ENCODE measurements around the gene RAB11A.

- TF ChIP-seq TAF1 (IDR thresholded peaks at IDR 0.05; ENCODE audit: control insufficient read depth, extremely low read depth, insufficient read depth, low read length, severe bottlenecking): no peak
- no peak for TF ChIP-seq ATF3 (IDR thresholded peaks at IDR 0.05)
- no peak for TF ChIP-seq ATF3 (CRISPR knock-in tag; conservative IDR thresholded peaks at IDR 0.05)
- TF ChIP-seq CTCF (IDR thresholded peaks at IDR 0.05 in 2 of 3, conservative IDR thresholded peaks at IDR 0.05 in 1 of 3; ENCODE audit: insufficient read depth in 2 of 3, low read depth in 1 of 3, low read length in 3 of 3): no peak
- no peak for TF ChIP-seq MYC (IDR thresholded peaks at IDR 0.05; ENCODE audit: low read depth, low read length)
- no peak for TF ChIP-seq MYC (CRISPR knock-in tag; IDR thresholded peaks at IDR 0.05; ENCODE audit: borderline replicate concordance, low read depth)
- TF ChIP-seq REST (IDR thresholded peaks at IDR 0.05; ENCODE audit: borderline replicate concordance): no peak
- no peak for TF ChIP-seq REST (CRISPR knock-in tag; IDR thresholded peaks at IDR 0.05; ENCODE audit: low read depth)
- no peak for TF ChIP-seq TCF3 (CRISPR knock-in tag; IDR thresholded peaks at IDR 0.05)
- no peak for TF ChIP-seq ETV6 (IDR thresholded peaks at IDR 0.05; ENCODE audit: borderline replicate concordance in 1 of 2, low read depth in 2 of 2, low read length in 1 of 2)
- TF ChIP-seq ETV6 (CRISPR knock-in tag; IDR thresholded peaks at IDR 0.05; ENCODE audit: borderline replicate concordance): no peak
- TF ChIP-seq HNRNPH1 (optimal IDR thresholded peaks at IDR 0.05; ENCODE audit: low read depth, low read length): no peak
- TF ChIP-seq POLR2A (conservative IDR thresholded peaks at IDR 0.05): no peak
- TF ChIP-seq SETDB1 (IDR thresholded peaks at IDR 0.05; ENCODE audit: low read length): no peak
These were observed 19.7 kb downstream of the RAB11A start for GRCh38 chr15:65888981-65889380.

All from K562 (cell line).